BE2C (cell line): Measurements from ENCODE around the gene CAMKMT.

Experiments used
- DNase-seq: peaks from one replicate; pipeline ENCODE4 v3.0.0-alpha.2; 2020
- H3K27me3 ChIP-seq: fragments of 250-450 bp; sonication (Bioruptor Pico); 2 replicates; pipeline ENCODE4 v1.5.1; 2020; ENCODE audit warnings: mild to moderate bottlenecking
- H3K36me3 ChIP-seq: fragments of 250-450 bp; sonication (Bioruptor Pico); 2 replicates; pipeline ENCODE4 v1.5.1; 2020; ENCODE audit warnings: mild to moderate bottlenecking
- H3K4me1 ChIP-seq: fragments of 250-450 bp; sonication (Bioruptor Pico); 2 replicates; pipeline ENCODE4 v1.5.1; 2020
- H3K4me3 ChIP-seq: 2 replicates; pipeline ENCODE4 v1.5.1; 2011; ENCODE audit warnings: low read depth, low read length
- H3K9me3 ChIP-seq: fragments of 250-450 bp; sonication (Bioruptor Pico); 2 replicates; pipeline ENCODE4 v1.5.1; 2020
- TF ChIP-seq, protein P1 (sequence below): IDR thresholded peaks from 2 replicates; pipeline ENCODE4 v1.5.1; 2012; ENCODE audit warnings: mild to moderate bottlenecking, low read depth, low read length

Gene CAMKMT

DNA sequence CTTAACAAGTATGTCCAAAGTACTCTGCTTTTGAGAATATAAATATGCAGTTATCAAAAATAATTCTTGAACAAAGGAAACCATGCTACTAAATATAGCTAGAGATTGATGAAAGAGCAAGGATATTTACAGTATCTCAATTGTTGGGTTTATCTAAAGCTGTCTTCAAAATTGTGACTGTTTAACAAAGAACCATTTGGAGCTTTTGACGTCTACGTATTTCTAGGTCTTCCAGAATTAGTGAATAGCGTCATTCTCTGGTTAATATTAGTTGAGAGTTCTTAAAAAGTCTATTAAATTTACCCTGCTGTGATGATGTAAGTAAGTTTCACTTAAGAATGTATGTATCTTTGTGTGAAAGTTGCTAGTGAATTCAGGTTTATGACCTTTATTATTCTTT is 356.7 kb downstream of the CAMKMT start:
- Histone ChIP-seq H3K4me3 (no peak overlapping the region), H3K9me3 (no peaks in the 10 kb centered on the region)

DNA sequence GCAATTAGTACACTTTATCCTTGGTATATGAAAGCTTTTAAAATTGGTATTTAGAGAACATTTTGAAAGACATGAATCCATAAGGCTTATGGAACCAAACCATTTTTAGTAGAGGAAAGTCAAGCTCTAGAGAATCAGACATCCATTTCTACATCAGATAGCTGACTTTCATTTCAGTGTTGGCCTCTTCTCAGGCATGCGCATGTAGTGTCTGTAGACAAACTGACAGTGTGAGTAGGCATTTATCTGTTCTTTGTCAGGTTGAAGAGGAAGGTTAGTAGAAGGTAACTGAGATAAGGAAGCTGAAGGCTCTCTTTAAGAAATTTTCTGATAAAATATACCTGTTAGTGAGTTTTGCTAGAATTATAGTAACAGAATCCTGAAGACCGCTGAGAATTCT is 357.8 kb downstream of the CAMKMT start:
- H3K4me1 ChIP-seq, result no peaks in the 10 kb centered on the region; the same call in 1 of the 2 replicates
- no peak for DNase-seq
- H3K27me3 ChIP-seq, result no peaks in the 10 kb centered on the region
- H3K36me3 ChIP-seq, result no peaks in the 10 kb centered on the region
- no peaks in the 10 kb centered on the region for H3K9me3 ChIP-seq
- H3K4me3 ChIP-seq, result no peak overlapping the region
- TF ChIP-seq, protein P1, sequence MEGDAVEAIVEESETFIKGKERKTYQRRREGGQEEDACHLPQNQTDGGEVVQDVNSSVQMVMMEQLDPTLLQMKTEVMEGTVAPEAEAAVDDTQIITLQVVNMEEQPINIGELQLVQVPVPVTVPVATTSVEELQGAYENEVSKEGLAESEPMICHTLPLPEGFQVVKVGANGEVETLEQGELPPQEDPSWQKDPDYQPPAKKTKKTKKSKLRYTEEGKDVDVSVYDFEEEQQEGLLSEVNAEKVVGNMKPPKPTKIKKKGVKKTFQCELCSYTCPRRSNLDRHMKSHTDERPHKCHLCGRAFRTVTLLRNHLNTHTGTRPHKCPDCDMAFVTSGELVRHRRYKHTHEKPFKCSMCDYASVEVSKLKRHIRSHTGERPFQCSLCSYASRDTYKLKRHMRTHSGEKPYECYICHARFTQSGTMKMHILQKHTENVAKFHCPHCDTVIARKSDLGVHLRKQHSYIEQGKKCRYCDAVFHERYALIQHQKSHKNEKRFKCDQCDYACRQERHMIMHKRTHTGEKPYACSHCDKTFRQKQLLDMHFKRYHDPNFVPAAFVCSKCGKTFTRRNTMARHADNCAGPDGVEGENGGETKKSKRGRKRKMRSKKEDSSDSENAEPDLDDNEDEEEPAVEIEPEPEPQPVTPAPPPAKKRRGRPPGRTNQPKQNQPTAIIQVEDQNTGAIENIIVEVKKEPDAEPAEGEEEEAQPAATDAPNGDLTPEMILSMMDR, result no peak

More for the DNA sequence above, 356.7 kb downstream of the CAMKMT start:
- H3K36me3 ChIP-seq, result no peaks in the 10 kb centered on the region
- DNase-seq, result no peak
- no peaks in the 10 kb centered on the region for H3K27me3 ChIP-seq
- TF ChIP-seq, protein P1, result no peak
- peaks cover 7% of the 10 kb centered on the region for H3K4me1 ChIP-seq

DNA sequence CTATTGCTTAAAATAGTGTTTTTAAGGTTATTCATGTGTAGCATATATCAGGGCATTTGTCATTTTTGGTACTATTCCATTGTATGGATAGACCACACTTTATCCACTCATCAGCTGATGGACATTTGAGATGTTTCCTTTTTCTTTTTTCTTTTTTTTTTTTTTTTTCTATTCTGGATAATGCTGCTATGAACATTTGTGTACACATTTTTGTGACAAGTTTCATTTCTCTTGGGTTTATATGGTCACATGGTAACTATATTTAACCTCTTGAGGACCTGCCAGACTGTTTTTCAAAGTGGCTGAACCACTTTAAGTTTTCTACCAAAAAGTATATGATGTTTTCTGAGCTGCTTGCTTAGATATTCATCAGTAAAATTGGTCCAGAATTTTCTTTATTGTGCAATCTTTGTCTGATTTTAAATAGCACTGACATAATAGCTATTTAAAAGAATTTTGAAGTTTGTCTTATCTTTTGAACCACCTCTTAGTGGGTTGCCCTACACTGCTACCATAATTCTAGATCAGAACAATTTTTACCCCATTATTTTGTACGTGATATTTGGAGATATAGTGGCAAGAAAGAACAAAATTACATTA is 360.4 kb downstream of the CAMKMT start:
- TF ChIP-seq, protein P1, result no peak
- H3K9me3 ChIP-seq, result no peaks in the 10 kb centered on the region
- H3K4me1 ChIP-seq, result peaks cover 3% of the 10 kb centered on the region
- no peaks in the 10 kb centered on the region for H3K27me3 ChIP-seq
- no peak for DNase-seq
- no peak overlapping the region for H3K4me3 ChIP-seq
- H3K36me3 ChIP-seq, result no peaks in the 10 kb centered on the region

DNA sequence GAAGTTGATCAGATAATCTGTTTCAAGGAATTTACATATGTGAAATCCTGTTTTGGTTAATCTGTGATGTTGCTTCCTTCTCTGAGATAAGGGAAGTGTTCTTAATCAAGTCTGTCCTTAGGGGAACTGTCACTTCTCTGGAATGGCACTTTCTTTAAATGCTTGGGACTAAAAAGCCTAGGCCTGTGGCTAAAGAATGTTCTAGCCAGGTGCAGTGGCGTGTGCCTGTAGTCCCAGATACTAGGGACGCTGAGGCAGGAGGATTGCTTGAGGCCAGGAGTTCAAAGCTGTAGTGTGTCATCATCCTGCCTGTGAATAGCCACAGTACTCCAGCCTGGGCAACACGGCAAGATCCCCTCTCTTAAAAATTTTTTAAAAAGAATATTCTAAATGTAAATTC is 362.2 kb downstream of the CAMKMT start:
- Histone ChIP-seq H3K36me3 (no peaks in the 10 kb centered on the region), H3K27me3 (no peaks in the 10 kb centered on the region), H3K9me3 (0 out of 2 replicates have a peak, but pooled peaks cover 4% of the 10 kb centered on the region), H3K4me3 (no peak overlapping the region), H3K4me1 (peaks cover 3% of the 10 kb centered on the region)
- TF ChIP-seq, protein P1, result no peak
- no peak for DNase-seq

DNA sequence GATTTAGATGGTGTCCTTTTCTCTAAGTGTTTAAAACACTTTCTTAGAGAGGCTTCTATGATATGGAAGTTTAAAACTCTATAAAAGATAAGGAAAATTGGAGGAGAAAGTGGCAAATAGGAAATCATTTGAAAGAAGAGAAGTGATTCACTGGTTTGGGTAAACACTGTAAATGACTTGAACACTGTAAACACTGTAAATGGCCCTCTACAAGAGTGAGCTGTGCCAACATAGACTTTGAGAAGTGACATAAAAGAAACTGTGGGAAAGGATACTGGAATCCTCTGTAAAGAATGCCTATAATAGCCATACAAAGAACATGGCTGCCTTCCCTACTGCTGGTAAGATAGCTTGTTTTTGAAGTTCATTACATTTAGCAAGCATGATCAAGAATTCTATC is 368.8 kb downstream of the CAMKMT start:
- no peak for DNase-seq
- H3K4me3 ChIP-seq, result no peak overlapping the region
- no peaks in the 10 kb centered on the region for H3K4me1 ChIP-seq
- H3K9me3 ChIP-seq, result 0 out of 2 replicates have a peak, but pooled peaks cover 4% of the 10 kb centered on the region
- no peaks in the 10 kb centered on the region for H3K36me3 ChIP-seq
- TF ChIP-seq, protein P1, result no peak
- H3K27me3 ChIP-seq, result no peaks in the 10 kb centered on the region

DNA sequence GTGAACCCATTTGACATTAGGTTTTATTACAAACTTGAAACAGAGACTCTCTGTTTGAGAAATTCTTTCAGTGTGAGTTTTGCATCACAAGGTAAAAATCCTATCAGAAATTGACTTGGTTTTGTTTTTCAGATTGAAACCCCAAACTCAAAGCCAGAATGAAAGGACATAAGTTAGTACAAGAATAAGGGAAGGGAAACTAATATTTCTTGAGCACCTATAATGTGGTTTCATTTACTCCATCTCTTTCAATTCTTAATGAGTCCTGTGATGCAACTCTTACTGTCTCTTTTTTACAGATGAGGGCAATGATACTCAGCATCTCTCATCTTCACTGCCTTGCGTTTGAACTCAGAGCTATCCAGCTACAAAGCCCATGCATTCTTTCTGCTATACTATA is 369.8 kb downstream of the CAMKMT start:
- H3K36me3 ChIP-seq, result no peaks in the 10 kb centered on the region
- no peaks in the 10 kb centered on the region for H3K27me3 ChIP-seq
- H3K4me1 ChIP-seq, result no peaks in the 10 kb centered on the region
- H3K4me3 ChIP-seq, result no peak overlapping the region
- no peak for DNase-seq
- TF ChIP-seq, protein P1, result no peak
- 0 out of 2 replicates have a peak, but pooled peaks cover 4% of the 10 kb centered on the region for H3K9me3 ChIP-seq
